Measurements from ENCODE around the gene GMNC.
"Not testable (repeated sequence)": the region's sequence is repeated elsewhere in the genome, so short reads cannot be mapped to it uniquely, and the experiment has no call there.

Gene GMNC

GRCh38 chr3:190883141-190883540 is 20.6 kb upstream of the GMNC start:
- Histone ChIP-seq H3K4me3 (ENCODE audit: low read depth, low read length) (no peak overlapping the region), H3K79me2 (ENCODE audit: control insufficient read depth, insufficient read depth, low read length, poor library complexity) (no peaks in the 10 kb centered on the region), H3K4ac (ENCODE audit: low read depth, low read length) (no peak overlapping the region), H4K12ac (ENCODE audit: low read depth, low read length) (no peak overlapping the region), H3K18ac (ENCODE audit: low read length) (no peak overlapping the region), H2AFZ (ENCODE audit: insufficient read depth, low read length, poor library complexity) (no peak overlapping the region), H3K27ac (ENCODE audit: low read depth, low read length) (no peak overlapping the region), H3K9ac (ENCODE audit: low read length) (no peak overlapping the region), H3K79me1 (ENCODE audit: low read length) (no peaks in the 10 kb centered on the region), H3K27me3 (ENCODE audit: insufficient read depth, low read length) (no peaks in the 10 kb centered on the region), H2BK120ac (ENCODE audit: insufficient read depth, low read length, poor library complexity) (no peak overlapping the region), H3K14ac (ENCODE audit: low read length) (no peak overlapping the region), H2AK5ac (ENCODE audit: low read length) (no peak overlapping the region), H3K9me3 (ENCODE audit: insufficient read depth, low read depth, low read length) (no peaks in the 10 kb centered on the region), H4K8ac (ENCODE audit: low read depth, low read length) (no peak overlapping the region), H2BK12ac (ENCODE audit: low read length) (no peak overlapping the region), H3K4me2 (ENCODE audit: low read length) (no peak overlapping the region), H2BK5ac (ENCODE audit: low read depth, low read length, poor library complexity) (no peak overlapping the region), H3K23ac (ENCODE audit: low read length) (no peak overlapping the region), H4K91ac (ENCODE audit: low read depth, low read length) (no peak overlapping the region), H3K36me3 (ENCODE audit: control insufficient read depth in 1 of 2, insufficient read depth in 2 of 2, low read length in 2 of 2) (no peaks in the 10 kb centered on the region), H3K4me1 (ENCODE audit: control insufficient read depth in 1 of 2, insufficient read depth in 2 of 2, low read length in 2 of 2) (no peaks in the 10 kb centered on the region)
- DNase-seq, result no peak
- no CpG with 5 or more reads among the region's 3 CpGs for WGBS (ENCODE audit: extremely low coverage, insufficient coverage, insufficient read length)

DNA sequence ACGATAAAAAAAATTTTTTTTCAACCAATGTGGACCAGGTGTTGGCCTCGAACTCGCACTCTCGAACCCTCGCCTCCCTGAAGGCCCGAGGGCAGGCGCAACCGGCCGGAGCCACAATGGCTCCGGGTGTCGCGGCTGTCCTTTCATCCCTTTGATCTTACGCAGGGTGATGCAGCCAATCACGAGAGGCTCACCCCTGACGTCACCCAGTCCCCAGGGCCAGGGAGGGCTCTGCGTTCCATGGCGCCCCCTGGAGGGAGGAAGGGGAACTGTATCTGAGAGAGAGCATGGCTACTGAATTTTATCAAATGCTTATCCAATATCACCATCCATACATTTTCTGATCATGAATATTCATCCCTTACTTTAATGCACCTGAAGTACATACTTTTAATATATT is 15.4 kb upstream of the GMNC start:
- Histone ChIP-seq H3K79me2 (ENCODE audit: control insufficient read depth, insufficient read depth, low read length, poor library complexity) (no peaks in the 10 kb centered on the region), H3K14ac (ENCODE audit: low read length) (no peak overlapping the region), H3K9me3 (ENCODE audit: insufficient read depth, low read depth, low read length) (no peaks in the 10 kb centered on the region), H2AFZ (ENCODE audit: insufficient read depth, low read length, poor library complexity) (no peak overlapping the region), H3K79me1 (ENCODE audit: low read length) (no peaks in the 10 kb centered on the region), H3K23ac (ENCODE audit: low read length) (no peak overlapping the region), H3K9ac (ENCODE audit: low read length) (no peak overlapping the region), H2AK5ac (ENCODE audit: low read length) (no peak overlapping the region), H3K27ac (ENCODE audit: low read depth, low read length) (no peak overlapping the region), H4K8ac (ENCODE audit: low read depth, low read length) (no peak overlapping the region), H4K91ac (ENCODE audit: low read depth, low read length) (no peak overlapping the region), H3K27me3 (ENCODE audit: insufficient read depth, low read length) (no peaks in the 10 kb centered on the region), H2BK120ac (ENCODE audit: insufficient read depth, low read length, poor library complexity) (no peak overlapping the region), H3K4me2 (ENCODE audit: low read length) (no peak overlapping the region), H3K4ac (ENCODE audit: low read depth, low read length) (no peak overlapping the region), H4K12ac (ENCODE audit: low read depth, low read length) (no peak overlapping the region), H3K4me1 (ENCODE audit: control insufficient read depth in 1 of 2, insufficient read depth in 2 of 2, low read length in 2 of 2) (no peaks in the 10 kb centered on the region), H3K4me3 (ENCODE audit: low read depth, low read length) (no peak overlapping the region), H2BK5ac (ENCODE audit: low read depth, low read length, poor library complexity) (no peak overlapping the region), H3K18ac (ENCODE audit: low read length) (no peak overlapping the region), H3K36me3 (ENCODE audit: control insufficient read depth in 1 of 2, insufficient read depth in 2 of 2, low read length in 2 of 2) (no peaks in the 10 kb centered on the region), H2BK12ac (ENCODE audit: low read length) (no peak overlapping the region)
- no CpG with 5 or more reads among the region's 17 CpGs for WGBS (ENCODE audit: extremely low coverage, insufficient coverage, insufficient read length)
- DNase-seq, result peak in 1 of 2 donors; percentile 6

DNA sequence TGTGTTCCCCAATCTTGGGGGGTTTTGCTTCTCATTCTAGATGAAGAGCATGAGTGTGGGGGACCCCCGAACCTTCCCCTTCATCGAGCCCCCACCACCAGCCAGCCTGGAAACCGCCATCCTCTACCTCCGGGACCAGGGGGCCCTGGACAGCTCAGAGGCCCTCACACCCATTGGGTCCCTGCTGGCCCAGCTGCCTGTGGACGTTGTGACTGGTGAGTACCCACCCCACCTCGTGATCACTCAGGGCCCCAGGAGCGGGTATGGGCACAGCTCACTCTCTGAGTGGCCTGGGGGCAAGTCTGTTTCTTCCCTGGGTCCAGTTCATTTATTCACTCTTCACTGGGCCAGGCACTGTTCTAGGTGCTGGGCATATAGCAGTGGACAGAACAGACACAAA is 13.9 kb upstream of the GMNC start:
- not testable (repeated sequence) for H4K91ac ChIP-seq (ENCODE audit: low read depth, low read length); H2AK5ac ChIP-seq (ENCODE audit: low read length); H3K79me1 ChIP-seq (ENCODE audit: low read length); H3K4ac ChIP-seq (ENCODE audit: low read depth, low read length); DNase-seq; H2BK5ac ChIP-seq (ENCODE audit: low read depth, low read length, poor library complexity); H3K23ac ChIP-seq (ENCODE audit: low read length); H3K4me3 ChIP-seq (ENCODE audit: low read depth, low read length); H2BK12ac ChIP-seq (ENCODE audit: low read length); H4K8ac ChIP-seq (ENCODE audit: low read depth, low read length); H3K4me1 ChIP-seq (ENCODE audit: control insufficient read depth in 1 of 2, insufficient read depth in 2 of 2, low read length in 2 of 2); H3K18ac ChIP-seq (ENCODE audit: low read length); H2AFZ ChIP-seq (ENCODE audit: insufficient read depth, low read length, poor library complexity); H3K9me3 ChIP-seq (ENCODE audit: insufficient read depth, low read depth, low read length); H3K36me3 ChIP-seq (ENCODE audit: control insufficient read depth in 1 of 2, insufficient read depth in 2 of 2, low read length in 2 of 2); H3K9ac ChIP-seq (ENCODE audit: low read length); H3K27ac ChIP-seq (ENCODE audit: low read depth, low read length); H3K27me3 ChIP-seq (ENCODE audit: insufficient read depth, low read length); H3K79me2 ChIP-seq (ENCODE audit: control insufficient read depth, insufficient read depth, low read length, poor library complexity); H3K4me2 ChIP-seq (ENCODE audit: low read length); H2BK120ac ChIP-seq (ENCODE audit: insufficient read depth, low read length, poor library complexity); H3K14ac ChIP-seq (ENCODE audit: low read length); H4K12ac ChIP-seq (ENCODE audit: low read depth, low read length)
- WGBS (ENCODE audit: extremely low coverage, insufficient coverage, insufficient read length), result no CpG with 5 or more reads among the region's 7 CpGs

DNA sequence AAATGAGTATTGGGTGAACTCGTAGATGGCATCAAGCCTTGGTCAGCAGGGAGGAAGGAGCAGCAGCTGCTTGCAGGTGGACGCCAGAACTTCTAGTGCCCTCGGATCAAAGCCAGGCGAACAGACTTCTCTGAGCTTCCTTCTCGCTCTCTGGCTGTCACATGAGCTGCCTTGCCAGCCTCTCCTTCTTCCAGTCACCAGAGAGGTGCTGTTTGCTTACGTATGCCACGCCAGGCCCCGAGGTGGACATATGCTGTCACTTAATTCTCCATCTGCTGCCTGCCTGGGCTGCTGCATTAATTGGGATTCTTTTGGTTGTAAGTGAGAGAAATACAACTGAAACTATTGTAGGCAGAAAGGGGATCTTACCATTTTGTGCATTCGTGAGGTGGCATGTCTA is 12.6 kb upstream of the GMNC start:
- H3K27me3 ChIP-seq (ENCODE audit: insufficient read depth, low read length); H3K79me2 ChIP-seq (ENCODE audit: control insufficient read depth, insufficient read depth, low read length, poor library complexity); H3K36me3 ChIP-seq (ENCODE audit: control insufficient read depth in 1 of 2, insufficient read depth in 2 of 2, low read length in 2 of 2); H2AK5ac ChIP-seq (ENCODE audit: low read length); H4K8ac ChIP-seq (ENCODE audit: low read depth, low read length); DNase-seq; H3K23ac ChIP-seq (ENCODE audit: low read length); H3K4me3 ChIP-seq (ENCODE audit: low read depth, low read length); H2BK12ac ChIP-seq (ENCODE audit: low read length); H2AFZ ChIP-seq (ENCODE audit: insufficient read depth, low read length, poor library complexity); H3K4me2 ChIP-seq (ENCODE audit: low read length); H3K14ac ChIP-seq (ENCODE audit: low read length); H3K9me3 ChIP-seq (ENCODE audit: insufficient read depth, low read depth, low read length); H3K4me1 ChIP-seq (ENCODE audit: control insufficient read depth in 1 of 2, insufficient read depth in 2 of 2, low read length in 2 of 2); H4K12ac ChIP-seq (ENCODE audit: low read depth, low read length); H3K18ac ChIP-seq (ENCODE audit: low read length); H3K4ac ChIP-seq (ENCODE audit: low read depth, low read length); H2BK120ac ChIP-seq (ENCODE audit: insufficient read depth, low read length, poor library complexity); H3K27ac ChIP-seq (ENCODE audit: low read depth, low read length); H2BK5ac ChIP-seq (ENCODE audit: low read depth, low read length, poor library complexity); H3K79me1 ChIP-seq (ENCODE audit: low read length); H3K9ac ChIP-seq (ENCODE audit: low read length); H4K91ac ChIP-seq (ENCODE audit: low read depth, low read length): not testable (repeated sequence)
- WGBS (ENCODE audit: extremely low coverage, insufficient coverage, insufficient read length), result no CpG with 5 or more reads among the region's 9 CpGs

All from trophoblast cell (in vitro differentiated cells and primary cell).